DOHH2 (cell line): Measurements from ENCODE around the gene PSMG3.

ENCODE experiments used
- H3F3A ChIP-seq: fragments of 200-600 bp; sonication (generic), shearing (Covaris generic); 2 replicates; pipeline ENCODE4 v1.6.0; 2016; ENCODE audit warnings: antibody characterized with exemption, mild to moderate bottlenecking; ENCODE audit not compliant: control insufficient read depth, insufficient read depth
- H3K27ac ChIP-seq: fragments of 200-600 bp; sonication (generic); 2 replicates; pipeline ENCODE4 v1.5.1; 2014; ENCODE audit warnings: low read depth, mild to moderate bottlenecking, low read length, moderate library complexity
- H3K27me3 ChIP-seq: fragments of 200-600 bp; sonication (generic); 2 replicates; pipeline ENCODE4 v1.6.1; 2014; ENCODE audit warnings: mild to moderate bottlenecking, low read length, mixed read lengths; ENCODE audit not compliant: control insufficient read depth
- H3K36me3 ChIP-seq: fragments of 200-600 bp; sonication (generic); 2 replicates; pipeline ENCODE4 v1.6.1; 2014; ENCODE audit warnings: mild to moderate bottlenecking, low read length, moderate library complexity, mixed read lengths; ENCODE audit not compliant: control insufficient read depth
- H3K4me1 ChIP-seq: fragments of 200-600 bp; sonication (generic); 2 replicates; pipeline ENCODE4 v1.6.1; 2014; ENCODE audit warnings: mild to moderate bottlenecking, low read length, mixed read lengths; ENCODE audit not compliant: control insufficient read depth
- H3K4me2 ChIP-seq: fragments of 200-600 bp; sonication (generic); 2 replicates; pipeline ENCODE4 v1.6.0; 2014; ENCODE audit warnings: mild to moderate bottlenecking, low read length, moderate library complexity
- H3K4me3 ChIP-seq: fragments of 200-600 bp; sonication (generic); 2 replicates; pipeline ENCODE4 v1.5.1; 2014; ENCODE audit warnings: mild to moderate bottlenecking, low read length, mixed read lengths
- H3K79me2 ChIP-seq: fragments of 200-600 bp; sonication (generic); 2 replicates; pipeline ENCODE4 v1.6.1; 2014; ENCODE audit warnings: mild to moderate bottlenecking, low read length, mixed read lengths; ENCODE audit not compliant: control insufficient read depth
- H3K9me2 ChIP-seq: fragments of 200-600 bp; sonication (generic); replicated peaks from 2 replicates; pipeline ENCODE4 v1.6.1; 2014; ENCODE audit warnings: mild to moderate bottlenecking, low read length, mixed read lengths; ENCODE audit not compliant: control insufficient read depth
- H3K9me3 ChIP-seq: fragments of 200-600 bp; sonication (generic); 2 replicates; pipeline ENCODE4 v1.6.1; 2014; ENCODE audit warnings: antibody characterized with exemption, low read length, mixed read lengths; ENCODE audit not compliant: control insufficient read depth, insufficient read depth
- H4K20me1 ChIP-seq: fragments of 200-600 bp; sonication (generic); 2 replicates; pipeline ENCODE4 v1.6.0; 2014; ENCODE audit warnings: low read depth, mild to moderate bottlenecking, antibody characterized with exemption, low read length, moderate library complexity; ENCODE audit not compliant: control insufficient read depth, insufficient read depth
- EZH2phosphoT487 ChIP-seq: fragments of 200-600 bp; sonication (generic); IDR thresholded peaks from 2 replicates; pipeline ENCODE4 v1.6.1; 2017; ENCODE audit warnings: borderline replicate concordance, mild to moderate bottlenecking, antibody characterized with exemption, low read length, moderate library complexity, mixed read lengths
- TF ChIP-seq, protein P1 (sequence below): fragments of 200-600 bp; sonication (generic); IDR thresholded peaks from one replicate; pipeline ENCODE4 v1.5.1; 2014; ENCODE audit warnings: antibody characterized with exemption, mild to moderate bottlenecking, low read depth, low read length; ENCODE audit not compliant: poor library complexity, severe bottlenecking

Gene PSMG3

DNA sequence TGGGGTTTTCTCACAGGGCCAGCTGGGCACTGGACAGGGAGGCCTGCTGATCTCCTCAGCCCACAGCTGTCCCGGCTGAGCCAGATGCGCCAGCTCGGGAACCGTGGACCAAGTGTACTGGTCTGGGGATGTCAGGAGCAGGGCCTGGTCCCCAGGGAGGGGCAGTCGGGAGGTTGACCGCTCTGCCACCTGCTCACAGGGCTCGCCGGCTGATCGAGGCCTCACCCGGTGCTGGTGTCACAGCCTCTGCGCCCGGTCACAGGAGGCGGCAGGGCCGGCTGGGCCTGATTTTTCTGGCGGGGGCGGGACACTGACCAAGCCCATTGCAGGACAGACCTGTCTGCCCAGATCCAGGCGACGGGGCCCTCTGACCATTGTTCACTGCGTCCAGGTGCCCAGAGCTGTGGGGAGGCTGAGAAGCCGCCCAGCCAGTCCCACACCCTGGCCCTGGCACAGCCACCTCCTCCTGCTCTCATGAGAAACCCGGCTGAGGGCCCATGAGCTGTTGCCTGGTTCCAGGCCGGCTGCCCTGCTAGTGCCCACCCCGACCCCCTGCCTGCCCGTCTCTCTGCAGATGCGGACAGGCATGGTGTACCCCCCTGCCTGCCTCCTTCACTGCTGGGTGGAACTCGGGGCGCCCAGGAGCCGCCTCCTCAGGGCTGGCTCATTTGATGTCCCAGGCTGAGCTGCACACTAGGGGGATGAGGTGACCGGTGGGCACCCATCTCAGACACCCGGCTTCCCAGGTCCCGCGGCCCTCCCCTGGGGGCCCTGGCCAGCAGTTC, 10.8 kb downstream of the PSMG3 start:
- Histone ChIP-seq H3K27ac (no peak overlapping the region), H3K4me1 (peaks cover 8% of the 10 kb centered on the region; the same call in 1 of the 2 replicates), H3K9me3 (no peaks in the 10 kb centered on the region), H3F3A (no peaks in the 10 kb centered on the region), H3K36me3 (no peaks in the 10 kb centered on the region), H3K4me2 (no peak overlapping the region), H3K27me3 (no peaks in the 10 kb centered on the region), H3K9me2 (no peaks in the 10 kb centered on the region), H4K20me1 (no peaks in the 10 kb centered on the region), H3K79me2 (no peaks in the 10 kb centered on the region), H3K4me3 (no peak overlapping the region)
- TF ChIP-seq EZH2phosphoT487: no peak
- TF ChIP-seq, protein P1, sequence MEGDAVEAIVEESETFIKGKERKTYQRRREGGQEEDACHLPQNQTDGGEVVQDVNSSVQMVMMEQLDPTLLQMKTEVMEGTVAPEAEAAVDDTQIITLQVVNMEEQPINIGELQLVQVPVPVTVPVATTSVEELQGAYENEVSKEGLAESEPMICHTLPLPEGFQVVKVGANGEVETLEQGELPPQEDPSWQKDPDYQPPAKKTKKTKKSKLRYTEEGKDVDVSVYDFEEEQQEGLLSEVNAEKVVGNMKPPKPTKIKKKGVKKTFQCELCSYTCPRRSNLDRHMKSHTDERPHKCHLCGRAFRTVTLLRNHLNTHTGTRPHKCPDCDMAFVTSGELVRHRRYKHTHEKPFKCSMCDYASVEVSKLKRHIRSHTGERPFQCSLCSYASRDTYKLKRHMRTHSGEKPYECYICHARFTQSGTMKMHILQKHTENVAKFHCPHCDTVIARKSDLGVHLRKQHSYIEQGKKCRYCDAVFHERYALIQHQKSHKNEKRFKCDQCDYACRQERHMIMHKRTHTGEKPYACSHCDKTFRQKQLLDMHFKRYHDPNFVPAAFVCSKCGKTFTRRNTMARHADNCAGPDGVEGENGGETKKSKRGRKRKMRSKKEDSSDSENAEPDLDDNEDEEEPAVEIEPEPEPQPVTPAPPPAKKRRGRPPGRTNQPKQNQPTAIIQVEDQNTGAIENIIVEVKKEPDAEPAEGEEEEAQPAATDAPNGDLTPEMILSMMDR: no peak

DNA sequence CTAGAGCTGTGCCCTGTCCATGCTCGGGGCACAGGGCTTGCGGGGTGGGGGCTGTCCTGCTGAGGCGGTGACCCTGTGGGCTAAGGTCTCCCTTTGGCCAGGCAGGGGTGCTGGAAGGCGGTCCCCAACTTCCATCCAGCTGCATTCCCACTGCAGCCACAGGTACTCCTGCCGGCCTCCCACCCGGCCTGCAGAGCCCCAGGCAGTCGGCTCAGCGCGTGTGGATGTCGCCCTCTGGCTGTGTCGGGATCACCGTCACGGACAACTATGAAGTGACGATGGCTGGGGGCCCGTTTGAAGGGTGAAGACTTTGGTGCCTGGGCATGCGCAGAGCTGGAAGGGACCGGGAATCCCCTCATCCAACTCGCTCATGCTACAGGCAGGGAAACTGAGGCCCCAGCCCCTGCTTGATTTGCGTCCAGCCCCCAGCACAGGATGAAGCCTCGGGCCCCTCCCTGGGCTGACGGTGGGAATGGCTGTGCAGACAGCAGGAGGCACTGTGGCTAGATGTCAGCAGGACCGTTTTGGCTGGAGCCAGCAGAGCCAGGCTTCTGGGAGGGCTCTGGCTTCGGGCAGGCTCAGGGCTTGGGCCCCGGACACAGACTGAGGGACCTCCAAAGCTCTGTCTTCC, 11.5 kb downstream of the PSMG3 start:
- H3K4me2 ChIP-seq: no peak overlapping the region
- H3K27ac ChIP-seq: no peak overlapping the region
- H3K36me3 ChIP-seq: no peaks in the 10 kb centered on the region
- H3K9me3 ChIP-seq: no peaks in the 10 kb centered on the region
- H4K20me1 ChIP-seq: no peaks in the 10 kb centered on the region
- no peaks in the 10 kb centered on the region for H3K27me3 ChIP-seq
- no peaks in the 10 kb centered on the region for H3K9me2 ChIP-seq
- TF ChIP-seq, protein P1: peak; percentile 58
- TF ChIP-seq EZH2phosphoT487: no peak
- H3K4me3 ChIP-seq: no peak overlapping the region
- no peaks in the 10 kb centered on the region for H3K79me2 ChIP-seq
- peaks cover 8% of the 10 kb centered on the region; the same call in 1 of the 2 replicates for H3K4me1 ChIP-seq
- H3F3A ChIP-seq: no peaks in the 10 kb centered on the region

DNA sequence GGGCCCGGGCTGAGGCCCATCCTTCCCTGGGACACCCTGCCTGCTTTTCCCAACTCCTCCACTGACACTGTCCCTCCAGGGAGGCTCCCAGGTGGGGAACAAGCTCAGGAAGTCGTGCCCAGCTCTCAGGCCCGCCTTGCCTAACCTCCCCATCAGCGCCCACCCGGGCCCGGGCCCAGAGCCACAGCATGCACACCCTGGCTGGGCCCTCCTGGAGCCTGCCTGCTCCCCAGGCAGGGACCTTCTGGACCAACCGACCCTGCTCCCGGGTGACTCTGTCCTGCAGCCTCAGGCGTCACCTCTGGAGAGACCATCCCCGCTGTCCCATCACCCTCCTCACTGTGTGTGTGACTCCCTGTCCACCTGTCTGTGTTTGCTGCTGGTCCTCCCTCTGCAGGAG, 12.1 kb downstream of the PSMG3 start:
- no peaks in the 10 kb centered on the region for H3K79me2 ChIP-seq
- no peak overlapping the region for H3K4me2 ChIP-seq

More for the DNA sequence above, 12.1 kb downstream of the PSMG3 start:
- H3K27me3 ChIP-seq: no peaks in the 10 kb centered on the region
- H3K9me3 ChIP-seq: no peaks in the 10 kb centered on the region
- peaks cover 8% of the 10 kb centered on the region; the same call in 1 of the 2 replicates for H3K4me1 ChIP-seq
- H3K36me3 ChIP-seq: no peaks in the 10 kb centered on the region
- TF ChIP-seq, protein P1: no peak
- TF ChIP-seq EZH2phosphoT487: no peak
- no peak overlapping the region for H3K4me3 ChIP-seq
- H3K9me2 ChIP-seq: no peaks in the 10 kb centered on the region
- no peaks in the 10 kb centered on the region for H4K20me1 ChIP-seq
- no peak overlapping the region for H3K27ac ChIP-seq
- H3F3A ChIP-seq: no peaks in the 10 kb centered on the region
